H1 (cell line): ENCODE results near the gene DGKD. TPM values are rescaled to one million over a fixed set of nuclear protein-coding genes. Genes with fewer than 3 reads are reported as not detected.

Experiments
- CTCF ChIA-PET: fragments of 300-600 bp; sonication (Branson Sonifier 250); formaldehyde crosslinking; loops from one replicate; lab custom pipeline; 2021; ENCODE audit not compliant: partially characterized antibody; lab: Charles Lee
- POLR2A ChIA-PET: fragments of 300-600 bp; sonication (Branson Sonifier 250); formaldehyde crosslinking; loops from one replicate; lab custom pipeline; 2021; ENCODE audit warnings: inconsistent platforms; ENCODE audit not compliant: partially characterized antibody; lab: Charles Lee
- DNase-seq, 2 experiments: peaks; one replicate each; pipeline versions ENCODE4 v3.0.0 to v3.0.0-alpha.2; 2010 to 2022; ENCODE audit warnings: low spot score in 2 of 2, low read depth in 1 of 2, mixed read lengths in 1 of 2
- FAIRE-seq: peaks from 2 replicates; lab custom pipeline; 2011; peaks lifted over from hg19 to GRCh38; lab: Jason Lieb, UNC
- H2AFZ ChIP-seq: 2 replicates; pipeline ENCODE4 v1.8.1; 2012; ENCODE audit warnings: low read length, inconsistent platforms
- H2AK5ac ChIP-seq: 2 replicates; pipeline ENCODE4 v1.6.1; 2013; ENCODE audit warnings: low read depth, low read length
- H2BK120ac ChIP-seq: replicated peaks from 2 replicates; pipeline ENCODE3; 2013; ENCODE audit warnings: low read depth, low read length, inconsistent platforms
- H2BK12ac ChIP-seq: 2 replicates; pipeline ENCODE4 v1.6.1; 2013; ENCODE audit warnings: low read depth, low read length
- H2BK15ac ChIP-seq: 2 replicates; pipeline ENCODE4 v1.6.1; 2013; ENCODE audit warnings: low read length
- H2BK20ac ChIP-seq: 2 replicates; pipeline ENCODE4 v1.6.1; 2013; ENCODE audit warnings: low read length
- H2BK5ac ChIP-seq: 2 replicates; pipeline ENCODE4 v1.6.1; 2013; ENCODE audit warnings: low read depth, low read length
- H3K14ac ChIP-seq: 2 replicates; pipeline ENCODE4 v1.6.1; 2013; ENCODE audit warnings: inconsistent platforms; ENCODE audit not compliant: insufficient read length
- H3K18ac ChIP-seq: 2 replicates; pipeline ENCODE4 v1.6.1; 2013; ENCODE audit warnings: low read length; ENCODE audit errors: extremely low read depth
- H3K23ac ChIP-seq: 2 replicates; pipeline ENCODE4 v1.6.1; 2013; ENCODE audit warnings: inconsistent platforms; ENCODE audit not compliant: insufficient read length
- H3K23me2 ChIP-seq: 2 replicates; pipeline ENCODE4 v1.6.1; 2013; ENCODE audit warnings: low read depth, low read length
- H3K27ac ChIP-seq: 2 replicates; pipeline ENCODE4 v1.6.1; 2011; ENCODE audit warnings: low read depth, low read length, inconsistent platforms
- H3K27me3 ChIP-seq, 4 experiments: replicated peaks in 1 of 4; 1 replicate in 1 of 4; 2 replicates in 3 of 4; pipeline versions ENCODE4 v1.6.1 to v1.8.1; 2011 to 2013; ENCODE audit warnings: low read length in 3 of 4, mild to moderate bottlenecking in 3 of 4, inconsistent platforms in 2 of 4, mixed read lengths in 2 of 4, moderate library complexity in 1 of 4; ENCODE audit not compliant: control insufficient read depth in 3 of 4, insufficient read depth in 3 of 4; ENCODE audit errors: extremely low read depth in 1 of 4
- H3K36me3 ChIP-seq, 4 experiments: 2 replicates each; pipeline versions ENCODE4 v1.6.1 to v1.8.1; 2011 to 2013; ENCODE audit warnings: mild to moderate bottlenecking in 4 of 4, low read length in 3 of 4, moderate library complexity in 2 of 4, control low read depth in 1 of 4, inconsistent platforms in 1 of 4; ENCODE audit not compliant: insufficient read depth in 4 of 4, control insufficient read depth in 2 of 4
- H3K4ac ChIP-seq: replicated peaks from 2 replicates; pipeline ENCODE3; 2013; ENCODE audit warnings: low read length, low read depth, mixed read lengths, inconsistent platforms; ENCODE audit not compliant: insufficient read length
- H3K4me1 ChIP-seq, 4 experiments: replicated peaks in 1 of 4; 1 replicate in 1 of 4; 2 replicates in 3 of 4; pipeline versions ENCODE4 v1.6.1 to v1.8.1; 2011 to 2013; ENCODE audit warnings: low read length in 3 of 4, inconsistent platforms in 2 of 4, mixed read lengths in 1 of 4; ENCODE audit not compliant: insufficient read depth in 4 of 4, control insufficient read depth in 3 of 4
- H3K4me2 ChIP-seq, 2 experiments: 2 replicates each; pipeline versions ENCODE4 v1.6.1 to v1.8.1; 2011 to 2013; ENCODE audit warnings: low read depth in 2 of 2, low read length in 2 of 2, control low read depth in 1 of 2, inconsistent platforms in 1 of 2, mild to moderate bottlenecking in 1 of 2; ENCODE audit not compliant: insufficient read depth in 1 of 2
- H3K4me3 ChIP-seq, 4 experiments: fragments of 200-600, 300-600 bp in 1 of 4; sonication (generic), shearing (Covaris generic), sonication (Bioruptor Twin) in 1 of 4; 2 replicates each; pipeline versions ENCODE4 v1.5.1 to v1.8.1; 2011 to 2016; ENCODE audit warnings: low read length in 4 of 4, low read depth in 3 of 4, control low read depth in 2 of 4, inconsistent platforms in 2 of 4, mild to moderate bottlenecking in 2 of 4, mixed read lengths in 1 of 4, moderate library complexity in 1 of 4; ENCODE audit not compliant: insufficient read depth in 2 of 4; ENCODE audit errors: extremely low read depth in 1 of 4
- H3K56ac ChIP-seq: replicated peaks from 2 replicates; pipeline ENCODE3; 2013; ENCODE audit warnings: low read depth, mild to moderate bottlenecking, mixed read lengths, low read length, inconsistent platforms; ENCODE audit not compliant: insufficient read length
- H3K79me1 ChIP-seq: 2 replicates; pipeline ENCODE4 v1.6.1; 2013; ENCODE audit warnings: low read depth, low read length, control low read depth
- H3K79me2 ChIP-seq, 2 experiments: 2 replicates each; pipeline versions ENCODE4 v1.6.1 to v1.8.1; 2012 to 2013; ENCODE audit warnings: low read length in 2 of 2, mild to moderate bottlenecking in 2 of 2, inconsistent platforms in 1 of 2; ENCODE audit not compliant: insufficient read depth in 2 of 2, control insufficient read depth in 1 of 2
- H3K9ac ChIP-seq, 4 experiments: replicated peaks in 1 of 4; 1 replicate in 1 of 4; 2 replicates in 3 of 4; pipeline versions ENCODE4 v1.6.1 to v1.8.1; 2011 to 2013; ENCODE audit warnings: low read depth in 3 of 4, low read length in 3 of 4, control low read depth in 2 of 4, mild to moderate bottlenecking in 2 of 4, moderate library complexity in 2 of 4, inconsistent platforms in 1 of 4; ENCODE audit errors: extremely low read depth in 1 of 4
- H3K9me3 ChIP-seq, 2 experiments: 2 replicates each; pipeline versions ENCODE4 v1.6.1 to v1.8.1; 2012 to 2013; ENCODE audit warnings: mild to moderate bottlenecking in 2 of 2, moderate library complexity in 2 of 2, control low read depth in 1 of 2, inconsistent platforms in 1 of 2, low read depth in 1 of 2, low read length in 1 of 2, mixed read lengths in 1 of 2; ENCODE audit not compliant: insufficient read depth in 2 of 2
- H4K20me1 ChIP-seq, 2 experiments: replicated peaks in 1 of 2; 2 replicates each; pipeline versions ENCODE3 to v1.8.1; 2011 to 2013; ENCODE audit warnings: inconsistent platforms in 2 of 2, low read length in 2 of 2, mild to moderate bottlenecking in 1 of 2; ENCODE audit not compliant: insufficient read depth in 2 of 2, control insufficient read depth in 1 of 2
- H4K5ac ChIP-seq: 2 replicates; pipeline ENCODE4 v1.6.1; 2013; ENCODE audit warnings: low read length, low read depth, mixed read lengths, inconsistent platforms; ENCODE audit not compliant: insufficient read length
- H4K8ac ChIP-seq: 2 replicates; pipeline ENCODE4 v1.8.0; 2013; ENCODE audit warnings: mild to moderate bottlenecking, moderate library complexity, low read length, inconsistent platforms; ENCODE audit not compliant: insufficient read depth; ENCODE audit errors: extremely low read depth
- H4K91ac ChIP-seq: replicated peaks from 2 replicates; pipeline ENCODE3; 2013; ENCODE audit warnings: low read length, mixed read lengths, inconsistent platforms; ENCODE audit not compliant: insufficient read length
- EGR1 ChIP-seq: IDR thresholded peaks from 2 replicates; pipeline ENCODE4 v1.6.1; 2011; ENCODE audit warnings: low read depth, low read length, borderline replicate concordance
- EP300 ChIP-seq, 2 experiments: IDR thresholded peaks; 1 replicate in 1 of 2; 2 replicates in 1 of 2; pipeline ENCODE4 v1.6.1; 2011 to 2012; ENCODE audit warnings: low read depth in 2 of 2, low read length in 2 of 2, mild to moderate bottlenecking in 2 of 2, borderline replicate concordance in 1 of 2, inconsistent platforms in 1 of 2, moderate library complexity in 1 of 2
- KDM1A ChIP-seq: fragments of 200-600, 300-600 bp; sonication (generic); IDR thresholded peaks from 2 replicates; pipeline ENCODE4 v1.7.1; 2016; ENCODE audit warnings: mild to moderate bottlenecking, low read length, borderline replicate concordance
- MAFK ChIP-seq: IDR thresholded peaks from 2 replicates; pipeline ENCODE4 v1.6.1; 2012; ENCODE audit warnings: low read depth, mild to moderate bottlenecking, improper control_type of control experiment, low read length
- PHF8 ChIP-seq: fragments of 200-600 bp; sonication (generic); conservative IDR thresholded peaks from 2 replicates; pipeline ENCODE4 v1.7.1; 2012; ENCODE audit warnings: low read depth, mild to moderate bottlenecking, inconsistent platforms, low read length, moderate library complexity
- RAD21 ChIP-seq, 2 experiments: IDR thresholded peaks in 1 of 2; conservative IDR thresholded peaks in 1 of 2; 2 replicates each; pipeline ENCODE4 v1.6.1; 2011; ENCODE audit warnings: low read depth in 2 of 2, low read length in 2 of 2, improper control_type of control experiment in 1 of 2, inconsistent platforms in 1 of 2, mild to moderate bottlenecking in 1 of 2, moderate library complexity in 1 of 2
- RFX5 ChIP-seq: IDR thresholded peaks from 2 replicates; pipeline ENCODE4 v1.6.1; 2011; ENCODE audit warnings: low read depth, low read length, improper control_type of control experiment, borderline replicate concordance
- SP1 ChIP-seq: IDR thresholded peaks from 2 replicates; pipeline ENCODE4 v1.6.1; 2011; ENCODE audit warnings: low read depth, low read length
- SP2 ChIP-seq: IDR thresholded peaks from 2 replicates; pipeline ENCODE4 v1.6.1; 2012; ENCODE audit warnings: mild to moderate bottlenecking, low read length, inconsistent platforms
- SUZ12 ChIP-seq: fragments of 200-600 bp; sonication (generic); IDR thresholded peaks from 2 replicates; pipeline ENCODE4 v1.6.1; 2012; ENCODE audit warnings: mild to moderate bottlenecking, inconsistent platforms, low read length, moderate library complexity, mixed read lengths
- TAF1 ChIP-seq: IDR thresholded peaks from 2 replicates; pipeline ENCODE4 v1.6.1; 2011; ENCODE audit warnings: mild to moderate bottlenecking, low read depth, low read length
- TEAD4 ChIP-seq: IDR thresholded peaks from 2 replicates; pipeline ENCODE4 v1.6.1; 2012; ENCODE audit warnings: low read depth, low read length, inconsistent platforms, mixed read lengths
- WGBS, 2 experiments: shearing (Covaris generic) in 1 of 2; methylation state at CpG; one replicate each; pipeline versions ENCODE4 v1.1.6 to v1.1.7; 2013 to 2015; ENCODE audit warnings: low lambda C conversion rate in 2 of 2, mixed read lengths in 2 of 2, inconsistent platforms in 1 of 2, low coverage in 1 of 2, missing lambda C conversion rate in 1 of 2; ENCODE audit not compliant: insufficient replicate concordance in 2 of 2, insufficient coverage in 1 of 2, insufficient read length in 1 of 2; ENCODE audit errors: extremely low coverage in 1 of 2, missing lambda C conversion rate in 1 of 2; 5-methylcytosine and 5-hydroxymethylcytosine counted together
- polyA plus RNA-seq, 7 experiments: library from polyadenylated mRNA; depleted of rRNA in 3 of 7; stranded (reverse) in 5 of 7; unstranded in 2 of 7; fragments of >200 nt in 5 of 7; fragments of 200-250 nt in 2 of 7; gene quantifications; 1 replicate in 5 of 7; 2 replicates in 1 of 7; 4 replicates in 1 of 7; pipeline versions ENCODE4 v1.2.1 to v1.2.3, GENCODE V29; 2011 to 2013; ENCODE audit warnings: missing spikeins in 2 of 7, mixed read lengths in 2 of 7
- total RNA-seq: library from RNA; stranded (reverse); fragmentation: NEBNext Ultra II Directional; extraction: Animal tissue kit (Norgen Biotek cat#: 25700); gene quantifications from 2 replicates; pipeline ENCODE4 v1.2.1, GENCODE V29; 2021

Gene DGKD
- total and polyA plus RNA-seq, 2 of the 8 experiments (the other 6 are each of a cell fraction or from before 2014, with no cell fraction given): 7.7 to 30.9 TPM

GRCh38 chr2:233439191-233439590, 84.9 kb downstream of the DGKD start:
- Histone ChIP-seq H3K14ac (no peak overlapping the region), H2AFZ (no peak overlapping the region), H3K4me2 (no peak overlapping the region)
- TF ChIP-seq SP2 (no peak), SUZ12 (no peak), RFX5 (no peak), TEAD4 (no peak), EP300 (IDR thresholded peaks at IDR 0.05; ENCODE audit: borderline replicate concordance in 1 of 2, low read depth in 2 of 2, low read length in 2 of 2) (no peak), RAD21 (IDR thresholded peaks at IDR 0.05 in 1 of 2, conservative IDR thresholded peaks at IDR 0.05 in 1 of 2; ENCODE audit: low read depth in 2 of 2, low read length in 2 of 2) (no peak), SP1 (no peak), EGR1 (no peak), PHF8 (no peak), KDM1A (no peak), TAF1 (no peak), MAFK (no peak)
- TF ChIP-seq, all 59 proteins: peak for 0
- no peak overlapping the region for H3K4me3 ChIP-seq
- H3K9ac ChIP-seq: no peak overlapping the region
- ChIA-PET POLR2A (no interaction called here), CTCF (interaction anchor here (0.9 to 7.7 kb wide), 6 partner anchors 10 to 118 kb away, joined by 3 to 77 read pairs (median 6); no protein-coding TSS in a partner anchor)
- H2AK5ac ChIP-seq: no peak overlapping the region
- H3K4ac ChIP-seq: no peak overlapping the region
- no peak overlapping the region for H4K91ac ChIP-seq
- H2BK15ac ChIP-seq: no peak overlapping the region
- H2BK20ac ChIP-seq: no peak overlapping the region
- H4K20me1 ChIP-seq: peaks cover under 1 to 11% of the 10 kb centered on the region in 2 experiments
- H2BK5ac ChIP-seq: no peak overlapping the region
- H3K56ac ChIP-seq: no peak overlapping the region
- no peak overlapping the region for H4K5ac ChIP-seq
- FAIRE-seq (no peak), DNase-seq (no peak)
- H3K4me1 ChIP-seq: no peaks in the 10 kb centered on the region
- no peaks in the 10 kb centered on the region for H3K79me1 ChIP-seq
- H3K27ac ChIP-seq: no peak overlapping the region; the same call in 1 of the 2 replicates
- no peak overlapping the region for H2BK120ac ChIP-seq
- H3K36me3 ChIP-seq: no peaks in the 10 kb centered on the region; a peak in 2 of 8 replicates
- H2BK12ac ChIP-seq: no peak overlapping the region
- no peaks in the 10 kb centered on the region for H3K23me2 ChIP-seq
- H3K27me3 ChIP-seq: no peaks in the 10 kb centered on the region
- no peaks in the 10 kb centered on the region for H3K79me2 ChIP-seq
- no peak overlapping the region for H3K23ac ChIP-seq
- H3K9me3 ChIP-seq: no peaks in the 10 kb centered on the region
- no peak overlapping the region for H4K8ac ChIP-seq
- WGBS, 2 experiments: 91% methylated on average over 9 of the region's 9 CpGs; no CpG with 5 or more reads in 1 of the 2 experiments
- H3K18ac ChIP-seq: no peak overlapping the region
